Suppressor macrophage (primary cell): Measurements from ENCODE around the gene DAP.

ENCODE experiments used
- DNase-seq, 4 experiments: peaks; one replicate each; pipeline ENCODE4 v3.0.0-alpha.2; 2020 to 2022

DAP gene

DNA sequence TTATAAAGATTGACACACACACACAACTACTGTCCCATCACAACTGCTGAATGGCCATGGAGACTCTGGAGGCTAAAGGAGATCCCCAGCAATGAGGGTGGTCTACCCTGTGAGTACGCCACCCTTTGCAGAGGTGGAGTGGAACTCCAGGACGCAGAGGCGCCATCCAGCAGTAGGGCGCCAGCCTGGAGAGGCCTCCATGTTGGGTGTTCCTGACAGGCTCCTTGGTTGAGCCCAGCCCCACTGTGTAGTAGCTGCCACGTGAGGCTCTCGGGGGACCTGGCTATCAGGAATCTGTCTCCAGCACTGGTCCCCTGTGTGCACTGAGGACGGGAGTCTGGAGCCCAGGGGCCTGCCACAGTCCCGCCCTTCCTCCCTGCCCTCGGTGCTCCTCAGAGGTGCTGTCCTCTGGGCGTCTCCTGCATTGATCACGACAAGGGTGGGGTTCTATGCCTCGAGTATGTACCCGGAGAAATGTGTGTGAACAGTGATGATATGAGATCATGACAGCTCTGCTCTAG, 72.3 kb downstream of the DAP start:
- no peak for DNase-seq

- no peak for DNase-seq
These were observed 74.1 kb downstream of the DAP start for GRCh38 chr5:10686890-10687289.

DNA sequence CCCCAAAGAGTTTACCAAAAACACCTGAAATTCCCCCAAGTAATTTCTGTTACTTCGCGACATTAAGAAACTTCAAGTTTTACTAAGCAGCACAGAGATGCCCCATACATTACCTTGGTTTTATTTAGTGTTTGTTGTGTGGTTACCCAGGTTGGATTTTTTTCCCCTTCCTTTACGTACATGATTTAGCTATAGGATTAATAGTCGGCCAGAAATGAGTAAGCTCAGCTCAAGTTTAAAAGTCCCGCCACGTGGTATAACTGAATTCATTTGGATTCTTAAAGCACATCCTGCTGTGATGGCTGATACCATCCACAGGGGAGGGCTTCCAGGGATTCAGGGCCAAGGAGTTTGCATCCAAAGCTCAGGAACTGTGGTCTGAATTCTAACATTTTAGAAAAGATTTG, 75.9 kb downstream of the DAP start:
- no peak for DNase-seq

DNA sequence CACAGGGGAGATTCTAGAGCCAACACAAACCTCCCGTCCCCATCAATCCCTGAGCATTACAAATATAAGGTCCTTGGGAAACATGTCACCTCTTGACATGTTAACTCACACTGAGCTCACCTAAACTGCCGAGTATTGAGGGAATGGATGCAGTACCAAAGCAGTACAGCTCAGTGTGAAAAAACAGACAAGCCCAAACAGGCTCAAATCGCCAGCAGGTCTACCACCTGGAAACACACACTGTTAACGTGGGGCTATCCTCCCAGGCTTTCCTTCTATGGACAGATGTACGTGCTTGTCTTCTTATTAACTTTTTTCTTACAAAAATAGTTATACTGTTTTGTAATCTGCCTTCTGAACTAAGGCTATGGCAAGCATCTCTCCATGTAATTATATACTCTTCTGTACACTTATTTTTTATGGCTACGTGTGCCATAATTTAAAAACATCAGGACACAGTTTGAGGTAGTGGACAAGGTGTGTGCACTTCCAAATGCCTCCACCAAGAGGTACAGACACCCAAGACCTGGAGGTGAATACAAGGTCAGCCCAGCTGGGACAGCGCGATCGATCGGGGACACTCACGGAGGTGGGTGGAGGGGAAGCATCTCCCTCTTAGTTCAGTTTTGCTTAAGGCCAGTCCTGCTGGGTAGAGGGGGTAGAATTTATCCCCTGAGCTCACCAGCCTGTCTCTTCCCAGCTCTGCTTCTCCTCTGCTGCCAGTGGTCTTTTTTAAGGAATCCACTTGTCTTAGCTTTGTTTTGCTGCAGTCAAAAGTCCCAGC, 76.5 kb downstream of the DAP start:
- DNase-seq = no peak

DNA sequence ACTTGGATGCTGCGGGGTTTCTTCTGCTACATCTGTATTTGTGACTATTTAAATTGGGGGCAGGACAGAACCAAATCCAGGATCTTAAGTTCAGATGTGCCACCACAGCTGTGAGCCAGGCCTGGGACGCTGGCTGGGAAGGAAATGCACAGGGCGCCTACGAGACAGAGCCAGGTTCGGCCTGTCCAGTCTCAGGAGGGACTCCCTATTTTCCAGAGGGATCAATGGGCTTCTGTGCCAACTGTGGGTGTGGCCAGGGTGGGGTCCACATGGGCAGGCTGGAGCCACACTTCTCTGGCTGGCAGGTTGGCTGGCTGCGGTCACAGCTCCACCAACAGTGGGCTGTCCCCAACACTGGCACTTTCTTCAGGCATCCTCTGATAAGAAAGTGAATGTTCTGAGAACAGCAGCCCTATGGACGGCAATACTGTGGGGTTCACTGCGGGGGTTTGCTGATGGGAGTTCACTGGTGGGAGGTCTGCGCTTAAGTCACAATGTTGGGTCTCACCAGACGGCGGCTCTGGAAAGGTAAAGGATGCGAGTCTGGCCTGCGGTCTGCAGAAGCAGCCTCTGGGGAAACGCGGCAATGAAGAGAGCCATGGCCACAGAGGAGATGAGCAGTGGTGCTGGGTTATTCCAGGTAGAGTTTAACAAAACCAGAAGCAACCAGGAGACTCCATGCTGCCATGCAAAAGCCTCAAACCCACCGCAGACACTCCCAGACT, 78.1 kb downstream of the DAP start:
- DNase-seq = no peak

DNA sequence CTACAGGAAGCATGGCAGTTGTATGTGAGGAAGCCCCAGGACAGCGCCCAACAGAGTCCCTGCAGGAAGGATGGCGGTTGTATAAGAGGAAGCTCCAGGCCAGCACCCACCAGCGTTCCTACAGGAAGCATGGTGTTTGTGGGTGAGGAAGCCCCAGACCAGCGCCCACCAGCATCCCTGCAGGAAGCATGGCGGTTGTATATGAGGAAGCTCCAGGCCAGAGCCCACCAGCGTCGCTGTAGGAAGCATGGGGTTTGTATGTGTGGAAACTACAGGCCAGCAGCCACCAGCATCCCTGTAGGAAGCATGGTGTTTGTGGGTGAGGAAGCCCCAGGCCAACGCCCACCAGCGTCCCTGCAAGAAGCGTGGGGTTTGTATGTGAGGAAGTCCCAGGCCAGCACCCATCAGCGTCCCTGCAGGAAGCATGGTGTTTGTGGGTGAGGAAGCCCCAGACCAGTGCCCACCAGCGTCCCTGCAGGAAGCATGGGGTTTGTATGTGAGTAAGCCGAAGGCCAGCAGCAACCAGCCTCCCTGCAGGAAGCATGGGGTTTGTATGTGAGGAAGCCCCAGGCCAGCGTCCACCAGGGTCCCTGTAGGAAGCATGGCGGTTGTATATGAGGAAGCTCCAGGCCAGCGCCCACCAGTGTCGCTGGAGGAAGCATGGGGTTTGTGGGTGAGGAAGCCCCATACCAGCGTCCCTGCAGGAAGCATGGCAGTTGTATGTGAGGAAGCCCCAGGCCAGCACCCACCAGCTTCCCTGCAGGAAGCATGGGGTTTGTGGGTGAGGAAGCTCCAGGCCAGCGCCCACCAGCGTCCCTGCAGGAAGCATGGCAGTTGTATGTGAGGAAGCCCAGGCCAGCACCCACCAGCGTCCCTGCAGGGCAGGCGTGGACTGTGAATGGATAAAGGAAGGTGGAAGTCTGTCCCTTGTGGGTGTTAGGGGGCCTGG, 79.0 kb downstream of the DAP start:
- DNase-seq = peak; percentile 39 to 77 (median 75)

- peak in 1 of 4 experiments; percentile 24 for DNase-seq
These were observed 80.1 kb downstream of the DAP start for GRCh38 chr5:10680876-10681481.

DNA sequence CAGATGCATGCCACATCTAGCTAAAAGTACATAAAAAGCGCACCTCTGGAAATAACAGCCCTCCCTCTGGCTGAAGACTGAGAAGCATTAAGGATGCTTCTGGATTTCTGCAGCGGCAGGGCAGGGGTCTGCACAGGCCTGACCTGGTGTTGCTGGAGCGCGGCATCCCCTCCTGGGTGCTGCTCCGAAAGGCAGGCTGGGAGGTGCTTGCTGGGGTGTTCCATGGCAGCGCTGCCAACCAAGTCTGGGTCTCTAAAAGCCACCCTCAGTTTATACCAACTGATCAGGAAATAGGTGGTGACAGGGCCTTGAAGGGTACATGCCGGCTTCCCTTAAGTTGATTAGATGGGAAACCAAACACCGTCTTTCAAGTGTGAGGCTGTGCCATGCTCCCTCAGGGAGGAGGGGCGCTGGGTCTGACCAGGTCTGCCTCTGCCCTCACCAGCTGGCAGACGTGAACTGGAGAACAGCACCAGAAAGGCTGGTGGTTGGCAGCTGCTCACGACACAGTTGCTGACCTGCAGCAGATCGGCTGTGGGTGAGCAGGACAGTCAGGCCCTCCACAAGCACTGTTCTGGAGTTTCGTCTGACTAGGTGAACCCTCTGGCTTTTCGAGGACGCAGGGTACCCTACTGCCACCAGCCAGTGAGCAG, 81.6 kb downstream of the DAP start:
- DNase-seq = no peak

- no peak for DNase-seq
These were observed 82.8 kb downstream of the DAP start for GRCh38 chr5:10678244-10678643.

DNA sequence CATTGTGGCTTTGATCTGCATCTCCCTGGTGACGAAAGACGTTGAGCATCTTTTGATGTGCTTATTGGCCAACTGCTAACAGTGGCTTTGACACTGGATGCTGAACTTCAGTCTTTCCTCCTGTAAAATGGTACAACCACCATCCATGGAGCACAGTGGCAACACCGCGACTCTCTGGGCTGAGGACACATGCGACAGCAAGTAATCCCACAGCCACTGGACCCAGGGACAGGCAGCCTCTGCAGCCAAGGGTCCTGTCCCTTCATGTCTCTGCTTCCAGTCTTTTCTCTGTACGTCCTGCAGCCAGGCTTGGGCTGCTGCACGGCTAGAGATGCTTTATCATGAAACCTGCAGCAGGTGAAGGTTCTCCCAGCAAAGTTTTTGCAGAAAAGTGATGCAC, 83.5 kb downstream of the DAP start:
- DNase-seq = no peak

DNA sequence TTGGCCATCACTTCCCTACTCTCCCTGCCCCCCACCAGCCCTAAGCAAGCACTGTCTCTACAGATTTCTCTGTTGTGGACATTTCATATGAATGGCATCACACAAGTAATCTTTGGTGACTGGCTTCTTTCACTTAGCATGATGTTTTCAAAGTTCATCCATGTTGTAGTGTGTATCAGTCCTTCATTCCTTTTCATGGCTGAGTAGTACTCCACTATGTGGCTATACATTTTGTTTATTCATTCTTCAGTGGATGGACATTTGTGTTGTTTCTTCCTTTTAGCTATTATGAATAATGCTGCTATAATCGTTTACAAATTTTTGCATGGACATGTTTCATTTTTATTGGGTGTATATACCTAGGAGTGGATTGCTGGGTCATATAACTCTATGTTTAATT, 84.1 kb downstream of the DAP start:
- no peak for DNase-seq

DNA sequence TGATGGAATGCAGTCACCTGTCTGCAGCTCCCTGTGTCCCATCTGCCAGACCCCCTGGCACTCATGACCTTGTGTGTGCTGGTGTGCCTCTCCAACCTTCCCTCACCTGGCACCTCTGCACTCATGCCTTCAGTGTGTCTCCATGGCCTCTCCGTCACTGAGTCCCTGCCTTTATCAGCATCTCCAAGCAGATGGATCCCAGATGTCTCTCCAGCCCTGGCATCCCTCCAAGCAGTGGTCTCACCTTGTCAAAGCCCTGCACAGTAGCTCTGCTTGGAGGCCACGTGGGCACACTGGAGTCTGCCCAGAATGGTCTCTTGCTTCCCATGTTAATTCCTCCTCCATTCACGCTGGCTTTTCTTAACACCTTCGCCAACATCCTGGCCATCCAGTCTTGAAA, 84.8 kb downstream of the DAP start:
- no peak for DNase-seq

DNA sequence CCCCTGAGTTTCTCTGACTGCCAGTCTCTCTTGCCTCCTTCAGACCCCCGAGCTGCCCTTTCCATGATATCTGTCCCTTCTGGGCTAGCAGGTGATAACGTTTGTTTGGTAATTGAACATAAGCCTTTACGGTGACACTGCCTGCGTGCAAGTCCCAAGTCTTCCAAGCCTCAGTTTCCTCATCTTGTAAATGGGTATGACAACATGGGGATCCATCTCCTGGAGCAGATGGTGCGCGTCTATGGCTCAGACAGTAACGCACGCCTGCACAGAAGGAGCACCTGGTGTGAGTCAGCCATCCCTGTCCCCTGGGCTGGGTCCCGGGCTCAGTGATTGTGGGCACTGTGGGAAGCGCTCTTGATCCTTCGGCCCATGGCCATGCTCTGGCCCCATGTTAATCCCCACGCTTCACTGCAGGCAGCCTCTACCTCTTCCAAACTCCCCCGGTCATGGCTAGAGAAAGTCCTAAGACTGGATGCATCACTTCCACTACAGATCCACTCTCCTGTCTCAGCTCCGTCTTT, 85.8 kb downstream of the DAP start:
- DNase-seq = no peak

GRCh38 chr5:10674582-10674981, 86.5 kb downstream of the DAP start:
- DNase-seq = no peak

DNA sequence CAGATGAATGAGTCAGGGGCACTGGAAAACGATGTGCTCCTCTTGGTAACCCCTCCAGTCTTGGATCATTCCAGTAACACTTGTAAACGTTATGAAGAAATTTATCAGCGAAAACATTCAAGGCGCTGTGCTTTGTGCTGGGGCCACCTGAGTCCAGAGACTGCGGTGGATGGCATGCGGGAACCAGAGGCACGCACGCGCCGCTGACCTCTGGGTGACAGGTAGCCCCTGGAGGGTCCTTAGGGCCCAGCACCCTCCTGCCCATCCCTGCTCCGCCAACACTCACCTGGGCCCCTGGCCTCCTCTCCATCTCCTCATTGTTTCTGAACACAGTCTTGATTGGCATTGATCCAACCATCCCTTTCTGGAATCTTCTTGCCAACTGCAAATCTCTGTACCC, 86.9 kb downstream of the DAP start:
- DNase-seq = no peak

GRCh38 chr5:10673407-10673806, 87.6 kb downstream of the DAP start:
- no peak for DNase-seq

GRCh38 chr5:10673017-10673389, 88.0 kb downstream of the DAP start:
- no peak for DNase-seq

- no peak for DNase-seq
These were observed 88.7 kb downstream of the DAP start for GRCh38 chr5:10672146-10673016.

- peak; percentile 59 to 82 (median 72) for DNase-seq
These were observed 89.7 kb downstream of the DAP start for GRCh38 chr5:10671041-10672008.
